GM21576 (cell line): ENCODE measurements around the gene TMTC1.
A peak's percentile ranks its signal among the peaks of the same experiment; 100 is the strongest.

Experiments used
- ATAC-seq: cut with Tn5 transposase; IDR thresholded peaks from one replicate; pipeline ENCODE4 v1.9.1; 2021; ENCODE audit warnings: mild to moderate bottlenecking, moderate library complexity; ENCODE audit not compliant: unreplicated experiment

TMTC1 gene

GRCh38 chr12:29781188-29781587 lies 2.6 kb downstream of the TMTC1 start:
- no peak for ATAC-seq

GRCh38 chr12:29780084-29780483 lies 3.7 kb downstream of the TMTC1 start:
- no peak for ATAC-seq

- ATAC-seq, result no peak
Observed at GRCh38 chr12:29778531-29778930, 5.2 kb downstream of the TMTC1 start.

GRCh38 chr12:29773076-29773475 lies 10.7 kb downstream of the TMTC1 start:
- ATAC-seq, result no peak

- ATAC-seq, result no peak
Observed at GRCh38 chr12:29771786-29772185, 12.0 kb downstream of the TMTC1 start.

- ATAC-seq, result no peak
Observed at GRCh38 chr12:29771165-29771564, 12.6 kb downstream of the TMTC1 start.

GRCh38 chr12:29769162-29769858 lies 14.4 kb downstream of the TMTC1 start:
- no peak for ATAC-seq

GRCh38 chr12:29768372-29768771 lies 15.4 kb downstream of the TMTC1 start:
- no peak for ATAC-seq

- ATAC-seq, result no peak
Observed at GRCh38 chr12:29763301-29763683, 20.4 kb downstream of the TMTC1 start.

GRCh38 chr12:29762637-29763300 lies 21.0 kb downstream of the TMTC1 start:
- ATAC-seq, result no peak

GRCh38 chr12:29759950-29760349 lies 23.8 kb downstream of the TMTC1 start:
- no peak for ATAC-seq

GRCh38 chr12:29756741-29757390 lies 26.9 kb downstream of the TMTC1 start:
- ATAC-seq, result no peak

- ATAC-seq, result no peak
Observed at GRCh38 chr12:29754235-29755189, 29.2 kb downstream of the TMTC1 start.

GRCh38 chr12:29752121-29752520 lies 31.6 kb downstream of the TMTC1 start:
- ATAC-seq, result no peak

- no peak for ATAC-seq
Observed at GRCh38 chr12:29751676-29752075, 32.1 kb downstream of the TMTC1 start.

- ATAC-seq, result no peak
Observed at GRCh38 chr12:29750928-29751220, 32.9 kb downstream of the TMTC1 start.

- peak; percentile 61 for ATAC-seq
Observed at GRCh38 chr12:29750131-29750927, 33.4 kb downstream of the TMTC1 start.

GRCh38 chr12:29744365-29744764 lies 39.4 kb downstream of the TMTC1 start:
- no peak for ATAC-seq

GRCh38 chr12:29743801-29744200 lies 39.9 kb downstream of the TMTC1 start:
- ATAC-seq, result no peak

- no peak for ATAC-seq
Observed at GRCh38 chr12:29743077-29743476, 40.7 kb downstream of the TMTC1 start.
